ENCODE results near the gene TEP1. TPM values are rescaled to one million over a fixed set of nuclear protein-coding genes. Genes with fewer than 3 reads are reported as not detected.

The TEP1 gene
- total RNA-seq, 2 experiments from 2014 or later = 14.3 to 17.4 TPM

- CTCF ChIA-PET = interaction anchor here (2.3 kb wide), 1 partner anchor 10 kb away, joined by 11 read pairs; the partner anchor contains the start of gene PARP2
- Mint-ChIP-seq H3K4me1 (ENCODE audit: low read depth) (peaks cover 39% of the 10 kb centered on the region), H3K36me3 (ENCODE audit: low read depth) (peaks cover 7% of the 10 kb centered on the region), H3K27ac (peak overlapping the region; percentile 84), H3K4me3 (peak overlapping the region; percentile 94), H3K27me3 (no peaks in the 10 kb centered on the region), H3K9me3 (no peaks in the 10 kb centered on the region)
- ATAC-seq (ENCODE audit: poor library complexity) (no peak), DNase-seq (no peak)
- H3K27ac ChIP-seq (ENCODE audit: low read depth in 1 of 2, low read length in 2 of 2) = peak overlapping the region in 1 of 2 donors; percentile 59
- H3K4me3 ChIP-seq (ENCODE audit: low read length) = peak overlapping the region; percentile 75
- no peaks in the 10 kb centered on the region for H3K27me3 ChIP-seq (ENCODE audit: control insufficient read depth in 1 of 2, insufficient read depth in 2 of 2, low read length in 2 of 2)
- intact Hi-C loops (cut with DNase I, micrococcal nuclease) = loop anchor here (1.0 to 10.0 kb wide), 4 partner anchors 11 to 522 kb away; partner anchors contain the start of genes APEX1 (in 2 of the 2), OSGEP (in 1 of the 2) and PARP2 (in 1 of the 2)
- H3K36me3 ChIP-seq (ENCODE audit: insufficient read depth, low read length) = no peaks in the 10 kb centered on the region
- TF ChIP-seq, protein P1, sequence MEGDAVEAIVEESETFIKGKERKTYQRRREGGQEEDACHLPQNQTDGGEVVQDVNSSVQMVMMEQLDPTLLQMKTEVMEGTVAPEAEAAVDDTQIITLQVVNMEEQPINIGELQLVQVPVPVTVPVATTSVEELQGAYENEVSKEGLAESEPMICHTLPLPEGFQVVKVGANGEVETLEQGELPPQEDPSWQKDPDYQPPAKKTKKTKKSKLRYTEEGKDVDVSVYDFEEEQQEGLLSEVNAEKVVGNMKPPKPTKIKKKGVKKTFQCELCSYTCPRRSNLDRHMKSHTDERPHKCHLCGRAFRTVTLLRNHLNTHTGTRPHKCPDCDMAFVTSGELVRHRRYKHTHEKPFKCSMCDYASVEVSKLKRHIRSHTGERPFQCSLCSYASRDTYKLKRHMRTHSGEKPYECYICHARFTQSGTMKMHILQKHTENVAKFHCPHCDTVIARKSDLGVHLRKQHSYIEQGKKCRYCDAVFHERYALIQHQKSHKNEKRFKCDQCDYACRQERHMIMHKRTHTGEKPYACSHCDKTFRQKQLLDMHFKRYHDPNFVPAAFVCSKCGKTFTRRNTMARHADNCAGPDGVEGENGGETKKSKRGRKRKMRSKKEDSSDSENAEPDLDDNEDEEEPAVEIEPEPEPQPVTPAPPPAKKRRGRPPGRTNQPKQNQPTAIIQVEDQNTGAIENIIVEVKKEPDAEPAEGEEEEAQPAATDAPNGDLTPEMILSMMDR (IDR thresholded peaks at IDR 0.05) = no peak
- POLR2A ChIA-PET = interaction anchor here (1.0 to 2.6 kb wide), 7 partner anchors 10 to 352 kb away, joined by 4 to 38 read pairs (median 6); partner anchors contain the start of genes APEX1, PARP2, PIP4P1 and RNASE4
- peaks cover 12% of the 10 kb centered on the region for H3K4me1 ChIP-seq (ENCODE audit: insufficient read depth, low read length)
- no peaks in the 10 kb centered on the region for H3K9me3 ChIP-seq (ENCODE audit: control insufficient read depth in 1 of 2, insufficient read depth in 1 of 2, low read length in 2 of 2)
Measured at GRCh38 chr14:20332431-20332787, 80.9 kb downstream of the TEP1 start.

- DNase-seq = no peak
- peaks cover 17% of the 10 kb centered on the region for H3K36me3 Mint-ChIP-seq (ENCODE audit: low read depth)
- no peaks in the 10 kb centered on the region for H3K27me3 Mint-ChIP-seq
- intact Hi-C loops (cut with DNase I, micrococcal nuclease) = loop anchor here in 1 of 2 experiments (5.0 to 10.0 kb wide), 2 partner anchors 126 to 524 kb away; partner anchors contain the start of gene APEX1
- Histone ChIP-seq H3K9me3 (ENCODE audit: control insufficient read depth in 1 of 2, insufficient read depth in 1 of 2, low read length in 2 of 2) (no peaks in the 10 kb centered on the region), H3K27me3 (ENCODE audit: control insufficient read depth in 1 of 2, insufficient read depth in 2 of 2, low read length in 2 of 2) (no peaks in the 10 kb centered on the region), H3K4me3 (ENCODE audit: low read length) (no peak overlapping the region), H3K36me3 (ENCODE audit: insufficient read depth, low read length) (peaks cover 2% of the 10 kb centered on the region), H3K27ac (ENCODE audit: low read depth in 1 of 2, low read length in 2 of 2) (no peak overlapping the region), H3K4me1 (ENCODE audit: insufficient read depth, low read length) (peaks cover 12% of the 10 kb centered on the region)
- ChIA-PET POLR2A (interaction anchor here (1.4 kb wide), 1 partner anchor 353 kb away, joined by 4 read pairs; the partner anchor contains the start of gene RNASE4), CTCF (interaction anchor here (0.9 to 1.4 kb wide), 2 partner anchors 10 to 279 kb away, joined by 3 read pairs; no protein-coding TSS in a partner anchor)
- TF ChIP-seq, protein P1 (IDR thresholded peaks at IDR 0.05) = no peak
- H3K4me1 Mint-ChIP-seq (ENCODE audit: low read depth) = peaks cover 45% of the 10 kb centered on the region
- no peak for ATAC-seq (ENCODE audit: poor library complexity)
- no peaks in the 10 kb centered on the region for H3K9me3 Mint-ChIP-seq
- peak overlapping the region; percentile 38 for H3K27ac Mint-ChIP-seq
- peak overlapping the region; percentile 17 for H3K4me3 Mint-ChIP-seq
Measured at GRCh38 chr14:20331053-20331613, 82.2 kb downstream of the TEP1 start.

- H3K4me3 ChIP-seq (ENCODE audit: low read length) = no peak overlapping the region
- Mint-ChIP-seq H3K27ac (no peak overlapping the region), H3K9me3 (no peaks in the 10 kb centered on the region), H3K27me3 (no peaks in the 10 kb centered on the region), H3K36me3 (ENCODE audit: low read depth) (peaks cover 22% of the 10 kb centered on the region), H3K4me1 (ENCODE audit: low read depth) (peaks cover 45% of the 10 kb centered on the region), H3K4me3 (no peak overlapping the region)
- ATAC-seq (ENCODE audit: poor library complexity) (no peak), DNase-seq (no peak)
- no peaks in the 10 kb centered on the region for H3K9me3 ChIP-seq (ENCODE audit: control insufficient read depth in 1 of 2, insufficient read depth in 1 of 2, low read length in 2 of 2)
- no peaks in the 10 kb centered on the region for H3K27me3 ChIP-seq (ENCODE audit: control insufficient read depth in 1 of 2, insufficient read depth in 2 of 2, low read length in 2 of 2)
- no peak overlapping the region for H3K27ac ChIP-seq (ENCODE audit: low read depth in 1 of 2, low read length in 2 of 2)
- ChIA-PET CTCF (interaction anchor here (0.6 to 3.0 kb wide), 8 partner anchors 12 to 362 kb away, joined by 3 to 12 read pairs (median 5); partner anchors contain the start of genes PARP2 and TTC5), POLR2A (interaction anchor here (1.9 to 3.7 kb wide), 2 partner anchors 14 to 354 kb away, joined by 8 to 29 read pairs; partner anchors contain the start of gene PARP2)
- intact Hi-C loops (cut with DNase I, micrococcal nuclease) = loop anchor here in 1 of 2 experiments (5.0 to 10.0 kb wide), 2 partner anchors 203 to 545 kb away; no protein-coding TSS in a partner anchor
- peaks cover 14% of the 10 kb centered on the region for H3K36me3 ChIP-seq (ENCODE audit: insufficient read depth, low read length)
- TF ChIP-seq, protein P1 (IDR thresholded peaks at IDR 0.05) = no peak
- peaks cover 7% of the 10 kb centered on the region for H3K4me1 ChIP-seq (ENCODE audit: insufficient read depth, low read length)
Measured at GRCh38 chr14:20329355-20329754, 83.9 kb downstream of the TEP1 start.

All from CD4-positive, alpha-beta T cell (primary cell).